GM10248 (cell line): ENCODE results near the gene TUG1.

Experiments used
- CTCF ChIA-PET: fragments of 300-600 bp; sonication (Branson Sonifier 250); formaldehyde crosslinking; extraction: SDS; loops from one replicate; lab custom pipeline; 2021; ENCODE audit warnings: antibody characterized with exemption; lab: Yijun Ruan, JAX
- POLR2A ChIA-PET: fragments of 350-650 bp; sonication (Branson Sonifier 250); formaldehyde crosslinking; extraction: SDS; loops from one replicate; lab custom pipeline; 2020; ENCODE audit warnings: antibody characterized with exemption; lab: Yijun Ruan, JAX
- DNase-seq: peaks from one replicate; pipeline ENCODE4 v3.0.0; 2012; ENCODE audit errors: extremely low spot score
- TF ChIP-seq, protein P1 (sequence below): IDR thresholded peaks from 2 replicates; pipeline ENCODE4 v1.5.1; 2012; ENCODE audit warnings: mild to moderate bottlenecking, low read depth; ENCODE audit errors: extremely low read depth, missing control alignments, control extremely low read depth

Gene TUG1

DNA sequence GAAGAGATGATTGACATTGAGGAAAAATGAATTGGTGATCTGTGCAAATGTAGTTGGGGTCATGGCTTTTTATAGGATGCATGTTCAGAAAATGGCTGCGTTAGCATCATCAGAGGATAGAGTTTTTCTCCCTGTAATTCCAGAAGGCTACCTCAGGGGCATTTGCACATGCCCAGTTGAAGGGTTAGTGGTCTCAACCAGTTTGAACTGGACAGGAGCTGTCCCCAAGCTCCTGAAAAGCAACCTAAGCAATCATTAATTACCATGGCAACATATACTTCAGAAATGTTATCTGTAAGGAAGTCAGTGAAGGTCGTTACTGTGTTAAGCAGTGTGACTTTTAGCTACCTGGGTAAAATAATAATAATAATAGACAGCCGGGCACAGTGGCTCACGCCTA lies 29.3 kb downstream of the TUG1 start:
- ChIA-PET POLR2A (no interaction called here), CTCF (interaction anchor here (1.0 kb wide), 1 partner anchor 19 kb away, joined by 3 read pairs; no protein-coding TSS in a partner anchor)
- DNase-seq: no peak
- TF ChIP-seq, protein P1, sequence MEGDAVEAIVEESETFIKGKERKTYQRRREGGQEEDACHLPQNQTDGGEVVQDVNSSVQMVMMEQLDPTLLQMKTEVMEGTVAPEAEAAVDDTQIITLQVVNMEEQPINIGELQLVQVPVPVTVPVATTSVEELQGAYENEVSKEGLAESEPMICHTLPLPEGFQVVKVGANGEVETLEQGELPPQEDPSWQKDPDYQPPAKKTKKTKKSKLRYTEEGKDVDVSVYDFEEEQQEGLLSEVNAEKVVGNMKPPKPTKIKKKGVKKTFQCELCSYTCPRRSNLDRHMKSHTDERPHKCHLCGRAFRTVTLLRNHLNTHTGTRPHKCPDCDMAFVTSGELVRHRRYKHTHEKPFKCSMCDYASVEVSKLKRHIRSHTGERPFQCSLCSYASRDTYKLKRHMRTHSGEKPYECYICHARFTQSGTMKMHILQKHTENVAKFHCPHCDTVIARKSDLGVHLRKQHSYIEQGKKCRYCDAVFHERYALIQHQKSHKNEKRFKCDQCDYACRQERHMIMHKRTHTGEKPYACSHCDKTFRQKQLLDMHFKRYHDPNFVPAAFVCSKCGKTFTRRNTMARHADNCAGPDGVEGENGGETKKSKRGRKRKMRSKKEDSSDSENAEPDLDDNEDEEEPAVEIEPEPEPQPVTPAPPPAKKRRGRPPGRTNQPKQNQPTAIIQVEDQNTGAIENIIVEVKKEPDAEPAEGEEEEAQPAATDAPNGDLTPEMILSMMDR: no peak

GRCh38 chr22:31001124-31001770 lies 32.2 kb downstream of the TUG1 start:
- ChIA-PET POLR2A (no interaction called here), CTCF (no interaction called here)
- no peak for DNase-seq
- TF ChIP-seq, protein P1: no peak

DNA sequence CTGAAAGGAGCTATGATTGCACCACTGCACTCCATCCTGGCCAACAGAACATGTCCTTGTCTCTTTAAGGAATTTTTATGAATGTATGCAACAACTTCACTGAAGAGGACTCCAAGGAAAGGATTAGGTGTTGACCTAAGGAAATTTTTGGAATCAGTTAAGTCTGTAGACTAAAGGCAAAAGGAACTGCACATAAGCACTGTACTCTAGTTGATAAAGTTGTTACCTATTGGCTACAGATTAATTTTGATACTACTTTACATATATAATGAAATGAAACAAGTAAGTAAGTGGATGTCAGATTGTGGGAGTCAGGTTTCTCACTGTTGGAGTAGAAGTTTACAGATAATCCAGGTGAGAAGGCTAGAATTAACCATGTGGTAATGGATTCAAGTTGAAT lies 36.5 kb downstream of the TUG1 start:
- ChIA-PET POLR2A (no interaction called here), CTCF (interaction anchor here (1.2 kb wide), 1 partner anchor 76 kb away, joined by 3 read pairs; no protein-coding TSS in a partner anchor)
- DNase-seq: no peak
- TF ChIP-seq, protein P1: no peak

- ChIA-PET CTCF (no interaction called here), POLR2A (no interaction called here)
- TF ChIP-seq, protein P1: no peak
- DNase-seq: no peak
Observed at GRCh38 chr22:31019191-31019930, 50.3 kb downstream of the TUG1 start.

GRCh38 chr22:31020334-31020733 lies 51.3 kb downstream of the TUG1 start:
- POLR2A ChIA-PET: no interaction called here
- DNase-seq: no peak
- TF ChIP-seq, protein P1: no peak
- CTCF ChIA-PET: no interaction called here

GRCh38 chr22:31022516-31022915 lies 53.5 kb downstream of the TUG1 start:
- TF ChIP-seq, protein P1: no peak
- no peak for DNase-seq
- ChIA-PET CTCF (no interaction called here), POLR2A (no interaction called here)
